Measurements from ENCODE around the gene MPV17. TPM values are rescaled to one million over a fixed set of nuclear protein-coding genes. Genes with fewer than 3 reads are reported as not detected.
A peak's percentile ranks its signal among the peaks of the same experiment; 100 is the strongest.

The MPV17 gene
- total and polyA plus RNA-seq, 2 of the 13 experiments (the other 11 are each of a cell fraction or from before 2014, with no cell fraction given): 48.9 to 129 TPM

DNA sequence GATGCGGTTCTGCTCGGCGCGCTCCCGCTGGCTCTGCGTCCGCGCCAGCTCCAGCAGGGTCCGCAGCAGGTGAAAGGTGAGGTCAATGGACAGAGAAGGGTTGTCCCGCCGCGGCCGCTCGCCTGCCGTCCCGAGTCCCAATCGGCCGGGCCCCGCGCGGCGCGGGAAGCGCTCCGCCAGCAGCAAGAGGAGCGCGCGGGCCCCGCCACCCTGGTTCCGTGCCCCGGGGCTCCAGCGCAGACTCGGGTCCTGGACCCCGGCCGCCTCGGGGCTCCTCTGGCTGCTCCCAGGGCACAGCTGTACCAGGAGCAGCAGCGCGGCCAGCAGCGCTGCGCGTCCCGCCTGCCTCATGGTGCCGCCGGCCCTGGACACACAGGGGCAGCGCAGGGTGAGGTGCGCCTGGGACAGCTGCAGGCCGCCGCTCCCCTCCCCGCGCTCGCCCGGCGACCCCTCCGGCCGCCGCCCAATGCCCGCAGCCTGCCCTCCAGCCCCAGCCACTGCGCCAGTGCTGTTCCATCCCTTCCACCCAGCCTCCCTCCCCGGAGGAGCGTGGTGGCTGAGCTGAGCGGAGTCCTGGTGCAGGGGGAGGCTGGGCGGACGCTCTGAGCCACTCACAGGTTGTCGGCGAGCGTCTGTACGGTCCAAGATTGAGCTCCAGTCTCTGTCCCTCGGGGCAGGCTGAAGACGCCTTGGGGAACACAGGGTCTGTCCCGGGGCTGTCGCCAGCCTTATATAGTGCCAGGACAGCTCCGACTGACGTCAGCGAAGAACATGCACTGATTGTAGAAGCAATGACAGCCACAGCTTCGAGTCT is 15.1 kb downstream of the MPV17 start:
- H4K20me1 ChIP-seq (ENCODE audit: insufficient read depth, low read length): no peaks in the 10 kb centered on the region
- no TSS peak for BruUV-seq (replicated peaks)
- ChIA-PET CTCF (ENCODE audit: low intra/inter-chr PET ratio, low total read pairs) (no interaction called here), POLR2A (interaction anchor here (1.7 kb wide), 1 partner anchor 10 kb away, joined by 3 read pairs; no protein-coding TSS in a partner anchor)
- no peak for TF ChIP-seq ETV6 (CRISPR knock-in tag; conservative IDR thresholded peaks at IDR 0.05)
- no peak for TF ChIP-seq PHF5A (CRISPR knock-in tag; IDR thresholded peaks at IDR 0.05; ENCODE audit: low read depth, unreplicated experiment)
- no peak for TF ChIP-seq ZNF432 (CRISPR knock-in tag; IDR thresholded peaks at IDR 0.05; ENCODE audit: borderline replicate concordance)
- TF ChIP-seq AGO2 (optimal IDR thresholded peaks at IDR 0.05; ENCODE audit: low read depth, low read length): peak; percentile 58
- TF ChIP-seq RBFOX2 (IDR thresholded peaks at IDR 0.05; ENCODE audit: low read depth, low read length): 0 out of 2 replicates have a peak, but pooled peaks have one; percentile 25
- peaks cover 0 to 5% of the 10 kb centered on the region in 2 experiments; a peak in 2 of 5 replicates for H3K27me3 ChIP-seq (ENCODE audit: control insufficient read depth in 1 of 2, insufficient read depth in 2 of 2, low read length in 2 of 2)
- H2AFZ ChIP-seq (ENCODE audit: low read length): no peak overlapping the region
- FAIRE-seq (no peak), DNase-seq (ENCODE audit: low spot score) (no peak), ATAC-seq (no peak)
- intact Hi-C loops (cut with micrococcal nuclease; ENCODE audit: unreplicated experiment): no loop called here
- no peaks in the 10 kb centered on the region for H3K79me2 ChIP-seq (ENCODE audit: insufficient read depth, low read length)
- no peaks in the 10 kb centered on the region for H3K9me3 ChIP-seq (ENCODE audit: low read length)
- in situ Hi-C loops (cut with HindIII; ENCODE audit: extremely low pct_ligation_motif_present, low pct_unique_long_range_greater_than_20kb): no loop called here
- H3K4me3 ChIP-seq (replicated peaks in 1 of 3; ENCODE audit: insufficient read depth in 1 of 3, low read depth in 2 of 3, low read length in 3 of 3): no peak overlapping the region
- peaks cover 26% of the 10 kb centered on the region for H3K4me1 ChIP-seq (ENCODE audit: insufficient read depth, low read length)
- peaks cover 0 to 2% of the 10 kb centered on the region in 2 experiments; a peak in 2 of 5 replicates for H3K36me3 ChIP-seq (replicated peaks in 1 of 2; ENCODE audit: control insufficient read depth in 1 of 2, insufficient read depth in 2 of 2, low read length in 2 of 2)
- no peak overlapping the region for H3K9ac ChIP-seq (ENCODE audit: insufficient read depth, low read depth, low read length)
- no peak overlapping the region for H3K4me2 ChIP-seq (ENCODE audit: low read depth, low read length)
- no peak overlapping the region for H3K27ac ChIP-seq (ENCODE audit: extremely low read length, insufficient read depth, low read length)
- WGBS (ENCODE audit: low lambda C conversion rate): 98% methylated on average over 65 of the region's 75 CpGs

DNA sequence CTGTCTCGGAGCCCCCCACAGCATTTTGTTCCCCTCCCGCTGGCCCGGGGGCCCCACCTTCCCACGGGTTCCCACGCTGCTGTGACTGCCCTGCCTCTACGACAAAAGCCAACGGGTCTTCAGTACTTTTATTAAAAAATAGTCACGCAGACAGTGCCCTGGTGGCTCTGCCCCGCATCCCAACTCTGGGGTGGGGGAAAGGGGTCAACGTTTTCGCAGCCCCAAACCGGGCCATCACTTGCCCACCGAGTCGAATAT is 15.7 kb downstream of the MPV17 start:
- Histone ChIP-seq H3K79me2 (ENCODE audit: insufficient read depth, low read length) (no peaks in the 10 kb centered on the region), H3K36me3 (replicated peaks in 1 of 2; ENCODE audit: control insufficient read depth in 1 of 2, insufficient read depth in 2 of 2, low read length in 2 of 2) (peaks cover 0 to 2% of the 10 kb centered on the region in 2 experiments; a peak in 2 of 5 replicates), H3K4me2 (ENCODE audit: low read depth, low read length) (no peak overlapping the region), H3K4me3 (replicated peaks in 1 of 3; ENCODE audit: insufficient read depth in 1 of 3, low read depth in 2 of 3, low read length in 3 of 3) (no peak overlapping the region), H4K20me1 (ENCODE audit: insufficient read depth, low read length) (no peaks in the 10 kb centered on the region), H3K4me1 (ENCODE audit: insufficient read depth, low read length) (peaks cover 25% of the 10 kb centered on the region), H3K27ac (ENCODE audit: extremely low read length, insufficient read depth, low read length) (no peak overlapping the region), H2AFZ (ENCODE audit: low read length) (no peak overlapping the region), H3K9me3 (ENCODE audit: low read length) (no peaks in the 10 kb centered on the region), H3K27me3 (ENCODE audit: control insufficient read depth in 1 of 2, insufficient read depth in 2 of 2, low read length in 2 of 2) (peaks cover 0 to 5% of the 10 kb centered on the region in 2 experiments; a peak in 2 of 5 replicates), H3K9ac (ENCODE audit: insufficient read depth, low read depth, low read length) (no peak overlapping the region)
- no peak for DNase-seq (ENCODE audit: low spot score)
- POLR2A ChIA-PET: no interaction called here
- intact Hi-C loops (cut with micrococcal nuclease; ENCODE audit: unreplicated experiment) (no loop called here), in situ Hi-C loops (cut with HindIII; ENCODE audit: extremely low pct_ligation_motif_present, low pct_unique_long_range_greater_than_20kb) (no loop called here)
- CTCF ChIA-PET (ENCODE audit: low intra/inter-chr PET ratio, low total read pairs): no interaction called here
- FAIRE-seq: no peak
- WGBS (ENCODE audit: low lambda C conversion rate): 91% methylated on average over 14 of the region's 14 CpGs
- no TSS peak for BruUV-seq (replicated peaks)
- no peak for ATAC-seq
- TF ChIP-seq, protein P1, sequence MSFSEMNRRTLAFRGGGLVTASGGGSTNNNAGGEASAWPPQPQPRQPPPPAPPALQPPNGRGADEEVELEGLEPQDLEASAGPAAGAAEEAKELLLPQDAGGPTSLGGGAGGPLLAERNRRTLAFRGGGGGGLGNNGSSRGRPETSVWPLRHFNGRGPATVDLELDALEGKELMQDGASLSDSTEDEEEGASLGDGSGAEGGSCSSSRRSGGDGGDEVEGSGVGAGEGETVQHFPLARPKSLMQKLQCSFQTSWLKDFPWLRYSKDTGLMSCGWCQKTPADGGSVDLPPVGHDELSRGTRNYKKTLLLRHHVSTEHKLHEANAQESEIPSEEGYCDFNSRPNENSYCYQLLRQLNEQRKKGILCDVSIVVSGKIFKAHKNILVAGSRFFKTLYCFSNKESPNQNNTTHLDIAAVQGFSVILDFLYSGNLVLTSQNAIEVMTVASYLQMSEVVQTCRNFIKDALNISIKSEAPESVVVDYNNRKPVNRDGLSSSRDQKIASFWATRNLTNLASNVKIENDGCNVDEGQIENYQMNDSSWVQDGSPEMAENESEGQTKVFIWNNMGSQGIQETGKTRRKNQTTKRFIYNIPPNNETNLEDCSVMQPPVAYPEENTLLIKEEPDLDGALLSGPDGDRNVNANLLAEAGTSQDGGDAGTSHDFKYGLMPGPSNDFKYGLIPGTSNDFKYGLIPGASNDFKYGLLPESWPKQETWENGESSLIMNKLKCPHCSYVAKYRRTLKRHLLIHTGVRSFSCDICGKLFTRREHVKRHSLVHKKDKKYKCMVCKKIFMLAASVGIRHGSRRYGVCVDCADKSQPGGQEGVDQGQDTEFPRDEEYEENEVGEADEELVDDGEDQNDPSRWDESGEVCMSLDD (CRISPR knock-in tag; IDR thresholded peaks at IDR 0.05; ENCODE audit: borderline replicate concordance): no peak
- TF ChIP-seq PCBP1 (IDR thresholded peaks at IDR 0.05; ENCODE audit: borderline replicate concordance, low read depth, low read length) (no peak), NFKBIZ (CRISPR knock-in tag; IDR thresholded peaks at IDR 0.05) (no peak), MTA3 (CRISPR knock-in tag; IDR thresholded peaks at IDR 0.05) (no peak), ZNF709 (CRISPR knock-in tag; IDR thresholded peaks at IDR 0.05) (no peak), ETV6 (CRISPR knock-in tag; conservative IDR thresholded peaks at IDR 0.05) (no peak), ZMYM2 (CRISPR knock-in tag; IDR thresholded peaks at IDR 0.05) (no peak), ATF1 (CRISPR knock-in tag; IDR thresholded peaks at IDR 0.05) (no peak)
- TF ChIP-seq, protein P2, sequence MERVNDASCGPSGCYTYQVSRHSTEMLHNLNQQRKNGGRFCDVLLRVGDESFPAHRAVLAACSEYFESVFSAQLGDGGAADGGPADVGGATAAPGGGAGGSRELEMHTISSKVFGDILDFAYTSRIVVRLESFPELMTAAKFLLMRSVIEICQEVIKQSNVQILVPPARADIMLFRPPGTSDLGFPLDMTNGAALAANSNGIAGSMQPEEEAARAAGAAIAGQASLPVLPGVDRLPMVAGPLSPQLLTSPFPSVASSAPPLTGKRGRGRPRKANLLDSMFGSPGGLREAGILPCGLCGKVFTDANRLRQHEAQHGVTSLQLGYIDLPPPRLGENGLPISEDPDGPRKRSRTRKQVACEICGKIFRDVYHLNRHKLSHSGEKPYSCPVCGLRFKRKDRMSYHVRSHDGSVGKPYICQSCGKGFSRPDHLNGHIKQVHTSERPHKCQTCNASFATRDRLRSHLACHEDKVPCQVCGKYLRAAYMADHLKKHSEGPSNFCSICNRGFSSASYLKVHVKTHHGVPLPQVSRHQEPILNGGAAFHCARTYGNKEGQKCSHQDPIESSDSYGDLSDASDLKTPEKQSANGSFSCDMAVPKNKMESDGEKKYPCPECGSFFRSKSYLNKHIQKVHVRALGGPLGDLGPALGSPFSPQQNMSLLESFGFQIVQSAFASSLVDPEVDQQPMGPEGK (CRISPR knock-in tag; IDR thresholded peaks at IDR 0.05): no peak

Data from HepG2 (cell line).